22Rv1 (cell line): ENCODE data around the gene NSMCE1.

Experiments used
- CTCF ChIP-seq: fragments of 450-650 bp; IDR thresholded peaks from 2 replicates; pipeline ENCODE4 v1.5.1; 2017; ENCODE audit warnings: mild to moderate bottlenecking
- ZFX ChIP-seq: fragments of 450-650 bp; IDR thresholded peaks from 2 replicates; pipeline ENCODE4 v1.6.1; 2017; ENCODE audit warnings: antibody characterized with exemption, borderline replicate concordance

- TF ChIP-seq CTCF (no peak), ZFX (no peak)
These were observed 34.8 kb downstream of the NSMCE1 start for GRCh38 chr16:27233731-27234130.
